Liver (tissue), 3 donors: ENCODE measurements around the gene SDK2.

Experiments used
- EGR1 ChIP-seq, 2 donors: IDR thresholded peaks; 2 replicates each; pipeline ENCODE4 v1.6.1; 2016 to 2018; ENCODE audit warnings: antibody characterized with exemption in 2 of 2, low read depth in 2 of 2
- GABPA ChIP-seq, 2 donors: IDR thresholded peaks in 1 of 2; conservative IDR thresholded peaks in 1 of 2; 2 replicates each; pipeline ENCODE4 v1.6.1; 2016; ENCODE audit warnings: antibody characterized with exemption in 2 of 2, mild to moderate bottlenecking in 1 of 2, moderate library complexity in 1 of 2
- JUND ChIP-seq, 2 donors: IDR thresholded peaks; 2 replicates each; pipeline ENCODE4 v1.6.1; 2016; ENCODE audit warnings: antibody characterized with exemption in 2 of 2
- RAD21 ChIP-seq, 2 donors: IDR thresholded peaks; 2 replicates each; pipeline ENCODE4 v1.6.1; 2016; ENCODE audit warnings: antibody characterized with exemption in 2 of 2, mild to moderate bottlenecking in 2 of 2
- TAF1 ChIP-seq: conservative IDR thresholded peaks from 2 replicates; pipeline ENCODE4 v1.6.1; 2016; ENCODE audit warnings: antibody characterized with exemption, mild to moderate bottlenecking
- YY1 ChIP-seq: IDR thresholded peaks from 2 replicates; pipeline ENCODE4 v1.6.1; 2016; ENCODE audit warnings: antibody characterized with exemption, mild to moderate bottlenecking
- ZBTB33 ChIP-seq: IDR thresholded peaks from 2 replicates; pipeline ENCODE4 v1.6.1; 2016; ENCODE audit warnings: antibody characterized with exemption
- TF ChIP-seq, protein P1 (sequence below): fragments of 150-350 bp; IDR thresholded peaks from 2 replicates; pipeline ENCODE4 v1.5.1; 2017; ENCODE audit warnings: improper control_type of control experiment, low read depth, low read length; ENCODE audit not compliant: missing input control
- TF ChIP-seq, protein P2 (sequence below): IDR thresholded peaks from 2 replicates; pipeline ENCODE4 v1.6.1; 2016; ENCODE audit warnings: antibody characterized with exemption, mild to moderate bottlenecking
- donor health status: healthy.
- donor health status: healthy.

- no peak for TF ChIP-seq JUND (IDR thresholded peaks at IDR 0.05)
- TF ChIP-seq, protein P1, sequence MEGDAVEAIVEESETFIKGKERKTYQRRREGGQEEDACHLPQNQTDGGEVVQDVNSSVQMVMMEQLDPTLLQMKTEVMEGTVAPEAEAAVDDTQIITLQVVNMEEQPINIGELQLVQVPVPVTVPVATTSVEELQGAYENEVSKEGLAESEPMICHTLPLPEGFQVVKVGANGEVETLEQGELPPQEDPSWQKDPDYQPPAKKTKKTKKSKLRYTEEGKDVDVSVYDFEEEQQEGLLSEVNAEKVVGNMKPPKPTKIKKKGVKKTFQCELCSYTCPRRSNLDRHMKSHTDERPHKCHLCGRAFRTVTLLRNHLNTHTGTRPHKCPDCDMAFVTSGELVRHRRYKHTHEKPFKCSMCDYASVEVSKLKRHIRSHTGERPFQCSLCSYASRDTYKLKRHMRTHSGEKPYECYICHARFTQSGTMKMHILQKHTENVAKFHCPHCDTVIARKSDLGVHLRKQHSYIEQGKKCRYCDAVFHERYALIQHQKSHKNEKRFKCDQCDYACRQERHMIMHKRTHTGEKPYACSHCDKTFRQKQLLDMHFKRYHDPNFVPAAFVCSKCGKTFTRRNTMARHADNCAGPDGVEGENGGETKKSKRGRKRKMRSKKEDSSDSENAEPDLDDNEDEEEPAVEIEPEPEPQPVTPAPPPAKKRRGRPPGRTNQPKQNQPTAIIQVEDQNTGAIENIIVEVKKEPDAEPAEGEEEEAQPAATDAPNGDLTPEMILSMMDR = no peak
- no peak for TF ChIP-seq RAD21 (IDR thresholded peaks at IDR 0.05)
- TF ChIP-seq EGR1 (IDR thresholded peaks at IDR 0.05; ENCODE audit: low read depth in 2 of 2) = no peak
- TF ChIP-seq, protein P2, sequence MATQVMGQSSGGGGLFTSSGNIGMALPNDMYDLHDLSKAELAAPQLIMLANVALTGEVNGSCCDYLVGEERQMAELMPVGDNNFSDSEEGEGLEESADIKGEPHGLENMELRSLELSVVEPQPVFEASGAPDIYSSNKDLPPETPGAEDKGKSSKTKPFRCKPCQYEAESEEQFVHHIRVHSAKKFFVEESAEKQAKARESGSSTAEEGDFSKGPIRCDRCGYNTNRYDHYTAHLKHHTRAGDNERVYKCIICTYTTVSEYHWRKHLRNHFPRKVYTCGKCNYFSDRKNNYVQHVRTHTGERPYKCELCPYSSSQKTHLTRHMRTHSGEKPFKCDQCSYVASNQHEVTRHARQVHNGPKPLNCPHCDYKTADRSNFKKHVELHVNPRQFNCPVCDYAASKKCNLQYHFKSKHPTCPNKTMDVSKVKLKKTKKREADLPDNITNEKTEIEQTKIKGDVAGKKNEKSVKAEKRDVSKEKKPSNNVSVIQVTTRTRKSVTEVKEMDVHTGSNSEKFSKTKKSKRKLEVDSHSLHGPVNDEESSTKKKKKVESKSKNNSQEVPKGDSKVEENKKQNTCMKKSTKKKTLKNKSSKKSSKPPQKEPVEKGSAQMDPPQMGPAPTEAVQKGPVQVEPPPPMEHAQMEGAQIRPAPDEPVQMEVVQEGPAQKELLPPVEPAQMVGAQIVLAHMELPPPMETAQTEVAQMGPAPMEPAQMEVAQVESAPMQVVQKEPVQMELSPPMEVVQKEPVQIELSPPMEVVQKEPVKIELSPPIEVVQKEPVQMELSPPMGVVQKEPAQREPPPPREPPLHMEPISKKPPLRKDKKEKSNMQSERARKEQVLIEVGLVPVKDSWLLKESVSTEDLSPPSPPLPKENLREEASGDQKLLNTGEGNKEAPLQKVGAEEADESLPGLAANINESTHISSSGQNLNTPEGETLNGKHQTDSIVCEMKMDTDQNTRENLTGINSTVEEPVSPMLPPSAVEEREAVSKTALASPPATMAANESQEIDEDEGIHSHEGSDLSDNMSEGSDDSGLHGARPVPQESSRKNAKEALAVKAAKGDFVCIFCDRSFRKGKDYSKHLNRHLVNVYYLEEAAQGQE = no peak
- TF ChIP-seq TAF1 = no peak
- TF ChIP-seq ZBTB33 = no peak
- TF ChIP-seq YY1 = no peak
- no peak for TF ChIP-seq GABPA (IDR thresholded peaks at IDR 0.05 in 1 of 2, conservative IDR thresholded peaks at IDR 0.05 in 1 of 2)
Measured at GRCh38 chr17:73545109-73546032, 98.9 kb downstream of the SDK2 start.
